IPS-18c (cell line): ENCODE measurements around the gene TIMM10.

ENCODE experiments used
- H3K4me3 ChIP-seq: 2 replicates; pipeline ENCODE4 v1.7.0; 2013; ENCODE audit warnings: low read depth, mild to moderate bottlenecking, low read length, moderate library complexity; ENCODE audit not compliant: insufficient read depth
- H3K9me3 ChIP-seq: one replicate; pipeline ENCODE4 v1.6.1; 2013; ENCODE audit warnings: mild to moderate bottlenecking, low read length, moderate library complexity; ENCODE audit not compliant: control insufficient read depth, insufficient read depth

The TIMM10 gene

DNA sequence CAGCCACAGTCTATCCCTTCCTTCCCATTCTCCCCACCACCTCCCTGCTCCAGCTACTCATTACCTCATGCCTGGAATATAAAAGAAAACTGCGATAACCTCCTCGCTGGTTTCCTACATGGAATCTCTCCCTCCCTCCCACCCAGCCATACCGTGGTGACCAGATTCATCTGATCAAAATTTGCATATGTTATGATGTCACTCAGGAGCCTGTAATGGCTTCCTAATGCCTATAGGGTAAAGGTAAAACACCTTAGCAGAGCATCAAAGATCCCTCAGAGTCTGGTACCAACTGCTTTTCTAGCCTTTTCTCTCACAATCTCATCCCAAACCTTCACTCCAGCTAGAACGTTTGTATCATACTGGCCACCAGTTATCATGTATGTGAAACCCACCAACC, 50.6 kb downstream of the TIMM10 start:
- H3K4me3 ChIP-seq: no peak overlapping the region
- no peaks in the 10 kb centered on the region for H3K9me3 ChIP-seq

DNA sequence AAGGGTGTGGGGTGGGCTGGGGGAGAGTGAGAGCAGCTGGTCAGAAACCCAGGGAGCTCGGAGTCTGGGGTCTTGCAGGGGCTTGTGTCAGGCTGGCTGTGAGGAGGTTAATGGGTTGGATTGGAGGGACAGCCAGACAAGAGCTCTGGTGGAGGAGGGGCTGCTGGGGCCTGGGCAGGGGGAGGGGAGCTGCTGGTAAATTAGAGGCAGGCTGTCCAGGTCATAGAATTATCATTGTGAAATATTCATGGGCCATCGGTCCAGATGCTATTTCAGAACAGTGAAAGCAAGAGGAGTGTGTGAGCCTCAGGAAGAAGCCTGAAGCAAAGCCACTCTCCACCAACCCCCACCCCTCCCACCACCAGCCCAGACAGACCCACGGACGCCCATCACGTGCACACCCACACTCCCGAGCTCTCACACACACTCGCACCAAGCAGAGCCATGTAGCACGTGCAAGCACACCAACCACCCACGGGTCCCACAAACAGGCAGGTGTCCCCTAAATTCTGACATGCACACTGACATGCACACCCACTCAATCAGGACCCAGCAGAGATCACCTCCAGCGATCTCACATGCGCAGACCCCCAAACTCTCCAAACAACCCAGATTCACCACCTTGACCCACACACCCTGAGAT, 51.4 kb downstream of the TIMM10 start:
- Histone ChIP-seq H3K9me3 (no peaks in the 10 kb centered on the region), H3K4me3 (no peak overlapping the region)
